PC-3 (cell line): ENCODE measurements around the gene CCKAR. TPM values are rescaled to one million over a fixed set of nuclear protein-coding genes. Genes with fewer than 3 reads are reported as not detected.

Experiments used
- ATAC-seq: fragments of 200-7000 bp; cut with Tn5 transposase; 2 replicates; pipeline ENCODE4 v1.9.1; 2020; ENCODE audit warnings: mild to moderate bottlenecking, moderate library complexity
- BruUV-seq: library from RNA; stranded (reverse); fragments of 400-500 nt; replicated peaks from 2 replicates; lab custom pipeline; 2021; lab: Mats Ljungman, UMichigan
- CTCF ChIA-PET: fragments of 300-600 bp; sonication (Branson Sonifier 250); formaldehyde crosslinking; loops from one replicate; lab custom pipeline; 2022; ENCODE audit warnings: antibody characterized with exemption; lab: Charles Lee
- POLR2A ChIA-PET: fragments of 300-600 bp; sonication (Branson Sonifier 250); formaldehyde crosslinking; loops from one replicate; lab custom pipeline; 2022; ENCODE audit warnings: antibody characterized with exemption; ENCODE audit not compliant: unreplicated experiment; lab: Charles Lee
- DNase-seq: peaks from one replicate; pipeline ENCODE4 v3.0.0-alpha.2; 2015
- H2AFZ ChIP-seq: fragments of 300-600 bp; sonication (generic); 2 replicates; pipeline ENCODE4 v1.6.0; 2016; ENCODE audit warnings: antibody characterized with exemption, low read length
- H3F3A ChIP-seq: fragments of 300-600 bp; sonication (generic); one replicate; pipeline ENCODE4 v1.6.0; 2017; ENCODE audit warnings: antibody characterized with exemption, low read length, control low read depth, mild to moderate bottlenecking; ENCODE audit not compliant: unreplicated experiment
- H3K27ac ChIP-seq: fragments of 300-600 bp; sonication (generic); 2 replicates; pipeline ENCODE4 v1.5.1; 2016; ENCODE audit warnings: mild to moderate bottlenecking, low read length
- H3K27me3 ChIP-seq: fragments of 300-600 bp; sonication (generic); 2 replicates; pipeline ENCODE4 v1.6.1; 2016; ENCODE audit warnings: low read length, mixed read lengths
- H3K36me3 ChIP-seq: fragments of 300-600 bp; sonication (generic); 2 replicates; pipeline ENCODE4 v1.6.1; 2016; ENCODE audit warnings: low read depth, mixed run types, low read length, mixed read lengths
- H3K4me1 ChIP-seq: fragments of 300-600 bp; sonication (generic); 2 replicates; pipeline ENCODE4 v1.5.1; 2016; ENCODE audit warnings: low read length; ENCODE audit not compliant: insufficient read depth
- H3K4me2 ChIP-seq: fragments of 300-600 bp; sonication (generic); 2 replicates; pipeline ENCODE4 v1.6.0; 2016; ENCODE audit warnings: low read length
- H3K4me3 ChIP-seq: fragments of 300-600 bp; sonication (generic); 2 replicates; pipeline ENCODE4 v1.5.1; 2016; ENCODE audit warnings: mild to moderate bottlenecking, low read length, mixed read lengths
- H3K79me2 ChIP-seq: fragments of 300-600 bp; sonication (generic); 2 replicates; pipeline ENCODE4 v1.6.1; 2017; ENCODE audit warnings: low read length, mixed read lengths
- H3K9ac ChIP-seq: fragments of 300-600 bp; sonication (generic); 2 replicates; pipeline ENCODE4 v1.6.0; 2016; ENCODE audit warnings: mild to moderate bottlenecking, low read length
- H3K9me2 ChIP-seq: fragments of 300-600 bp; sonication (generic); replicated peaks from 2 replicates; pipeline ENCODE4 v1.6.1; 2016; ENCODE audit warnings: mixed run types, low read length, mixed read lengths
- H3K9me3 ChIP-seq: fragments of 300-600 bp; sonication (generic); 2 replicates; pipeline ENCODE4 v1.6.1; 2016; ENCODE audit warnings: low read length, mixed read lengths
- H4K20me1 ChIP-seq: fragments of 300-600 bp; sonication (generic); 2 replicates; pipeline ENCODE4 v1.6.1; 2016; ENCODE audit warnings: low read length, mixed read lengths
- EZH2 ChIP-seq: fragments of 300-600 bp; sonication (generic); IDR thresholded peaks from one replicate; pipeline ENCODE4 v1.6.1; 2017; ENCODE audit warnings: antibody characterized with exemption, mild to moderate bottlenecking, low read length; ENCODE audit not compliant: unreplicated experiment
- EZH2phosphoT487 ChIP-seq: fragments of 300-600 bp; sonication (generic); IDR thresholded peaks from 2 replicates; pipeline ENCODE4 v1.6.1; 2018; ENCODE audit warnings: mild to moderate bottlenecking, antibody characterized with exemption, low read length, borderline replicate concordance
- intact Hi-C: fragments of 100-400 bp; cut with micrococcal nuclease; formaldehyde crosslinking; loops from 2 replicates; pipeline ENCODE4 v1.9.0; 2023
- total RNA-seq: library from RNA; depleted of rRNA; stranded (reverse); fragments of >200 nt; gene quantifications from 2 replicates; pipeline ENCODE4 v1.2.3, GENCODE V29; 2014
- TF ChIP-seq, protein P1 (sequence below): fragments of 300-600 bp; sonication (generic); conservative IDR thresholded peaks from 2 replicates; pipeline ENCODE4 v1.5.1; 2017; ENCODE audit warnings: antibody characterized with exemption, low read depth, mild to moderate bottlenecking, low read length

The CCKAR gene
- total RNA-seq, 1 experiment from 2014 or later, result not detected

DNA sequence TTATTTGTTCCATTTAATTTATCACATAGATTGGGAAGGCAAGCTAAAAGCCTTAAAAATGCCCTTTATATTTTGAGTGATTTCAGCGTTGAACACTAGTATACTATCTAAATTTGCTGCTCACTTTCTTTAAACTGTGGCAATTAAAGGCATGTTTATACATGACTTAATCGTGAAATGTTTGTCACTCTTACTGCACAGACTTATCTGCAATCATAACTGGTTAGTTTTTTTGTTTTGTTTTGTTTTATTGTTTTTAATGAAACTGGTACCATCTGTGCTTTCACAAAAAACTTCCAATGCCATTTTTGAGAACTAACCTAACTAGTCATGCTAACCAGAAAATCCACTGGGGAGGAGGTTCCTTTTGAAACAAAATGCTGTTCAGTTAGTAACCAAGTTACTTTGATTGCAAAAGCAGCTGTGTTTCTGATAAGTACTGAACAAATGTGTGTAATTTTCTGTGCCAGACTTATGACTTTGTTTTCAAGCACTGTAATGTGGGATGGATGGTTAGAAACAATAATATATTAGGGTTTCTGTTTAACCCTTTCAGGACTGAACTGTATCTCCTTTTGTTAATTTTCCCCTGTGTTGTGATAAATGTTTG lies 56.1 kb downstream of the CCKAR start:
- no peaks in the 10 kb centered on the region for H3K9me2 ChIP-seq
- H3K27ac ChIP-seq, result no peak overlapping the region
- no peak overlapping the region for H2AFZ ChIP-seq
- ChIA-PET POLR2A (no interaction called here), CTCF (no interaction called here)
- no peak for ATAC-seq
- H3K9ac ChIP-seq, result no peak overlapping the region
- H3K9me3 ChIP-seq, result no peaks in the 10 kb centered on the region
- no peaks in the 10 kb centered on the region for H4K20me1 ChIP-seq
- no peaks in the 10 kb centered on the region for H3K27me3 ChIP-seq
- no peaks in the 10 kb centered on the region for H3F3A ChIP-seq
- no peak overlapping the region for H3K4me2 ChIP-seq
- TF ChIP-seq, protein P1, sequence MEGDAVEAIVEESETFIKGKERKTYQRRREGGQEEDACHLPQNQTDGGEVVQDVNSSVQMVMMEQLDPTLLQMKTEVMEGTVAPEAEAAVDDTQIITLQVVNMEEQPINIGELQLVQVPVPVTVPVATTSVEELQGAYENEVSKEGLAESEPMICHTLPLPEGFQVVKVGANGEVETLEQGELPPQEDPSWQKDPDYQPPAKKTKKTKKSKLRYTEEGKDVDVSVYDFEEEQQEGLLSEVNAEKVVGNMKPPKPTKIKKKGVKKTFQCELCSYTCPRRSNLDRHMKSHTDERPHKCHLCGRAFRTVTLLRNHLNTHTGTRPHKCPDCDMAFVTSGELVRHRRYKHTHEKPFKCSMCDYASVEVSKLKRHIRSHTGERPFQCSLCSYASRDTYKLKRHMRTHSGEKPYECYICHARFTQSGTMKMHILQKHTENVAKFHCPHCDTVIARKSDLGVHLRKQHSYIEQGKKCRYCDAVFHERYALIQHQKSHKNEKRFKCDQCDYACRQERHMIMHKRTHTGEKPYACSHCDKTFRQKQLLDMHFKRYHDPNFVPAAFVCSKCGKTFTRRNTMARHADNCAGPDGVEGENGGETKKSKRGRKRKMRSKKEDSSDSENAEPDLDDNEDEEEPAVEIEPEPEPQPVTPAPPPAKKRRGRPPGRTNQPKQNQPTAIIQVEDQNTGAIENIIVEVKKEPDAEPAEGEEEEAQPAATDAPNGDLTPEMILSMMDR, result no peak
- no peak for TF ChIP-seq EZH2phosphoT487
- no peak overlapping the region for H3K4me3 ChIP-seq
- H3K36me3 ChIP-seq, result peaks cover 20% of the 10 kb centered on the region
- no peaks in the 10 kb centered on the region for H3K79me2 ChIP-seq
- intact Hi-C loops, result no loop called here
- no peak for DNase-seq
- BruUV-seq, result no TSS peak
- no peaks in the 10 kb centered on the region for H3K4me1 ChIP-seq

DNA sequence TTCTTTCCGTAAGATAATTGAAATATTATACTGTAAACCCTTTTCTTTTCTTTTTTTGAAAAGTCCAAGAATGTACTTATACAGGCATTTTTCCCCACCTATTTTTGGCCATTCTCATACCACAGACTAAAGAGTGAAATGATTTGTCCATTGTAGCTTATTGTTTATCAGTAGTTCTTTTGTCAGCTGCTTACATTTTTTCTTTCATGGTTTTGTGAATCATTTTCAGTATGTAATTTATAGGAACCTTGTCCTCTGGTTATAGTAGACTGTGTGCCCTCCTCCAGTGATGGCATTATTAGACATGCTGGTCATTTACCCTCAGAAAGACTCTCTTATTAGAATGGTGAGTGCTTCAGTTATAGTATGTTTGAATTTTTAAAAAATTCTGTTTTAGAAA lies 56.7 kb downstream of the CCKAR start:
- BruUV-seq, result no TSS peak
- no peaks in the 10 kb centered on the region for H3K9me2 ChIP-seq
- H3K27me3 ChIP-seq, result no peaks in the 10 kb centered on the region
- POLR2A ChIA-PET, result no interaction called here
- H2AFZ ChIP-seq, result no peak overlapping the region
- H3K4me1 ChIP-seq, result no peaks in the 10 kb centered on the region
- ATAC-seq (no peak), DNase-seq (no peak)
- peaks cover 25% of the 10 kb centered on the region for H3K36me3 ChIP-seq
- H4K20me1 ChIP-seq, result no peaks in the 10 kb centered on the region
- no peak overlapping the region for H3K4me3 ChIP-seq
- TF ChIP-seq, protein P1, result no peak
- no peak overlapping the region for H3K9ac ChIP-seq
- no peaks in the 10 kb centered on the region for H3F3A ChIP-seq
- no peaks in the 10 kb centered on the region for H3K79me2 ChIP-seq
- H3K9me3 ChIP-seq, result no peaks in the 10 kb centered on the region
- intact Hi-C loops, result no loop called here
- H3K27ac ChIP-seq, result no peak overlapping the region
- no peak overlapping the region for H3K4me2 ChIP-seq
- CTCF ChIA-PET, result no interaction called here

DNA sequence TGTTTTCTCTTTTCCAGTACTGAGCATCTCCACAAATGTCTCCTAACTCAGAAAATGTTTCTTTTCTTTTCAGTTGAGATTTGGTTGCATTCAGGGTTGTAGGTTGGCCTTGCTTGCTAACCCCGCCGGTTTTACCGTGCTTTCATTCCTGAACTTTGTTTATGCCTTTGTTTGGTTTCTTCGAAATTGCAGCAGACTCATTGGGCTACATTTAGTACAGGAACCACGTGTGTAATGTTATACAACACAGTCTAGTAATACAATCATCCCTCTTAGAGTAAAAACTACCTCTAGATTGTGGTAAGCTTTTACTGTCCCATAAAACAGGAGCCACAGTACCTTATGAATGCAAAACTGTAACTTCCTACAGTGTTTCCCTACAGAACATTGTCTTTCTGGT lies 57.9 kb downstream of the CCKAR start:
- H3K79me2 ChIP-seq, result no peaks in the 10 kb centered on the region
- no peaks in the 10 kb centered on the region for H3K9me3 ChIP-seq
- H4K20me1 ChIP-seq, result no peaks in the 10 kb centered on the region
- H3K36me3 ChIP-seq, result peaks cover 34% of the 10 kb centered on the region
- no peaks in the 10 kb centered on the region for H3K4me1 ChIP-seq
- H3K9ac ChIP-seq, result no peak overlapping the region
- ATAC-seq (no peak), DNase-seq (no peak)
- no peak overlapping the region for H2AFZ ChIP-seq
- ChIA-PET POLR2A (no interaction called here), CTCF (no interaction called here)
- no peaks in the 10 kb centered on the region for H3K9me2 ChIP-seq
- intact Hi-C loops, result no loop called here
- H3K27me3 ChIP-seq, result no peaks in the 10 kb centered on the region
- BruUV-seq, result no TSS peak
- no peak overlapping the region for H3K4me3 ChIP-seq
- no peaks in the 10 kb centered on the region for H3F3A ChIP-seq
- no peak overlapping the region for H3K27ac ChIP-seq
- H3K4me2 ChIP-seq, result no peak overlapping the region
- TF ChIP-seq EZH2phosphoT487 (no peak), EZH2 (no peak)
